Esophagus squamous epithelium (tissue), 5 donors: Measurements from ENCODE around the gene OBSL1. TPM values are rescaled to one million over a fixed set of nuclear protein-coding genes. Genes with fewer than 3 reads are reported as not detected.

ENCODE experiments used
- DNase-seq: peaks from one replicate; lab custom pipeline; 2025; lab: John Stamatoyannopoulos, UW
- H3K27ac ChIP-seq, 4 donors: fragments of 200-600 bp; sonication (generic); one replicate each; pipeline ENCODE4 v1.5.1; 2016 to 2019; ENCODE audit warnings: mild to moderate bottlenecking in 1 of 4
- H3K27me3 ChIP-seq, 4 donors: fragments of 200-600 bp; sonication (generic); 1 replicate in 3 of 4; 2 replicates in 1 of 4; pipeline versions ENCODE4 v1.5.1 to v1.6.0; 2017 to 2021; ENCODE audit warnings: antibody characterized with exemption in 1 of 4
- H3K36me3 ChIP-seq, 3 donors: fragments of 200-600 bp; sonication (generic); one replicate each; pipeline ENCODE4 v1.5.1; 2016 to 2019
- H3K4me1 ChIP-seq, 3 donors: fragments of 200-600 bp; sonication (generic); one replicate each; pipeline ENCODE4 v1.5.1; 2017 to 2019
- H3K4me3 ChIP-seq, 4 donors: fragments of 200-600 bp; sonication (generic); 1 replicate in 3 of 4; 2 replicates in 1 of 4; pipeline ENCODE4 v1.5.1; 2016 to 2019; ENCODE audit warnings: mild to moderate bottlenecking in 2 of 4, moderate library complexity in 1 of 4
- H3K9me3 ChIP-seq, 3 donors: fragments of 200-600 bp; sonication (generic); one replicate each; pipeline ENCODE4 v1.5.1; 2016 to 2019
- CTCF ChIP-seq, 6 experiments: fragments of 450-650 bp in 4 of 6; fragments of 200-600 bp in 2 of 6; sonication (generic) in 2 of 6; IDR thresholded peaks; one replicate each; pipeline ENCODE4 v1.5.1; 2016 to 2019; ENCODE audit warnings: antibody characterized with exemption in 6 of 6, mild to moderate bottlenecking in 4 of 6, moderate library complexity in 4 of 6
- POLR2A ChIP-seq, 4 donors: fragments of 450-650 bp; IDR thresholded peaks; one replicate each; pipeline ENCODE4 v1.6.1; 2017; ENCODE audit warnings: antibody characterized with exemption in 4 of 4, mild to moderate bottlenecking in 4 of 4, moderate library complexity in 3 of 4
- WGBS, 2 donors: methylation state at CpG; one replicate each; pipeline ENCODE4 v1.1.5; 2018; 5-methylcytosine and 5-hydroxymethylcytosine counted together
- intact Hi-C: fragments of 100-400 bp; cut with DNase I; formaldehyde crosslinking; loops from one replicate; pipeline ENCODE4 v1.15.0; 2022
- small RNA-seq, 4 donors: library from RNA; depleted of rRNA; stranded (forward); fragments of <200 nt; gene quantifications; one replicate each; pipeline ENCODE3, GENCODE V24; 2016
- total RNA-seq, 4 donors: library from RNA; depleted of rRNA; stranded (reverse); fragments of >200 nt; gene quantifications; one replicate each; pipeline ENCODE4 v1.1.0, GENCODE V29; 2016
- donor health status: DM: yes; HTN: yes; CAD: no.

Gene OBSL1
- total RNA-seq, 4 donors from 2014 or later = 7.0 to 38.9 (median 16.0) TPM

- TF ChIP-seq CTCF (IDR thresholded peaks at IDR 0.05) (no peak), POLR2A (IDR thresholded peaks at IDR 0.05) (no peak)
- WGBS, 2 donors = 83 to 85% methylated on average over 7 of the region's 9 CpGs
- Histone ChIP-seq H3K4me1 (peaks cover 13 to 27% (median 14%) of the 10 kb centered on the region in 3 donors), H3K9me3 (no peaks in the 10 kb centered on the region), H3K27ac (no peak overlapping the region), H3K36me3 (peaks cover 0 to 61% (median 0%) of the 10 kb centered on the region in 3 donors), H3K4me3 (no peak overlapping the region), H3K27me3 (peaks cover 0 to 26% (median 1%) of the 10 kb centered on the region in 4 donors)
- DNase-seq = no peak
- intact Hi-C loops = no loop called here
Observed at GRCh38 chr2:219505585-219505984, 65.8 kb downstream of the OBSL1 start.

GRCh38 chr2:219502618-219503017 lies 68.7 kb downstream of the OBSL1 start:
- no peak for DNase-seq
- Histone ChIP-seq H3K36me3 (peaks cover 0 to 61% (median 0%) of the 10 kb centered on the region in 3 donors), H3K4me1 (peaks cover 1 to 22% (median 10%) of the 10 kb centered on the region in 3 donors), H3K27ac (no peak overlapping the region), H3K4me3 (no peak overlapping the region), H3K9me3 (no peaks in the 10 kb centered on the region), H3K27me3 (peaks cover 0 to 4% (median 0%) of the 10 kb centered on the region in 4 donors)
- intact Hi-C loops = no loop called here
- TF ChIP-seq POLR2A (IDR thresholded peaks at IDR 0.05) (no peak), CTCF (IDR thresholded peaks at IDR 0.05) (no peak)

- 92 to 100% methylated on average over 1 to 9 of the region's 14 CpGs for whole genome bisulfite sequencing, 2 donors
- no peak for TF ChIP-seq POLR2A (IDR thresholded peaks at IDR 0.05)
- TF ChIP-seq CTCF (IDR thresholded peaks at IDR 0.05) = no peak
- intact Hi-C loops = no loop called here
- H3K4me3 ChIP-seq = no peak overlapping the region
- H3K9me3 ChIP-seq = no peaks in the 10 kb centered on the region
- peaks cover 8 to 30% (median 18%) of the 10 kb centered on the region in 3 donors for H3K4me1 ChIP-seq
- DNase-seq = no peak
- no peak overlapping the region for H3K27ac ChIP-seq
- H3K36me3 ChIP-seq = peaks cover 0 to 57% (median 0%) of the 10 kb centered on the region in 3 donors
- H3K27me3 ChIP-seq = peaks cover 0 to 12% (median 0%) of the 10 kb centered on the region in 4 donors
Observed at GRCh38 chr2:219501849-219502248, 69.5 kb downstream of the OBSL1 start.

Small RNA genes within 50 kb of the gene (small RNA-seq; reads per million reads assigned to genes)
- gene MIR3132 (0 to 0.07 (median 0) reads per million in 4 donors), gene RN7SKP213 (0 reads per million in 4 donors)

Other genes with a start within 250 kb of the OBSL1 start
- gene RESP18, start 238.8 kb downstream of the OBSL1 start, total RNA-seq = not detected
- 10 to 100 TPM; 36.7 to 82.4 (median 39.5) TPM for gene DNPEP, start 183.6 kb downstream of the OBSL1 start, total RNA-seq
- 1,000 to 10,000 TPM in 1 of 4 donors, 100 to 1,000 TPM in 3; 120 to 2,698 (median 303) TPM for gene DES, start 153.2 kb downstream of the OBSL1 start, total RNA-seq
- 10 to 100 TPM in 1 of 4 donors, 1 to 10 TPM in 3; 3.8 to 29.0 (median 5.0) TPM for gene SPEG, start 136.7 kb downstream of the OBSL1 start, total RNA-seq
- 10 to 100 TPM; 18.1 to 31.1 (median 26.4) TPM for gene GMPPA, start 72.6 kb downstream of the OBSL1 start, total RNA-seq
- not detected for gene ASIC4, start 57.1 kb downstream of the OBSL1 start, total RNA-seq
- gene CHPF, start 27.7 kb downstream of the OBSL1 start, total RNA-seq = 10 to 100 TPM; 40.4 to 56.6 (median 52.6) TPM
- gene TMEM198, start 27.5 kb downstream of the OBSL1 start, total RNA-seq = under 1 TPM; 0.62 to 0.87 (median 0.78) TPM
- not detected for gene INHA, start 771 bp upstream of the OBSL1 start, total RNA-seq
- gene STK11IP, start 26.3 kb upstream of the OBSL1 start, total RNA-seq = 10 to 100 TPM; 12.3 to 21.3 (median 14.4) TPM
- 1 to 10 TPM; 1.1 to 4.0 (median 2.2) TPM for gene SLC4A3, start 56.1 kb upstream of the OBSL1 start, total RNA-seq